Fibroblast of pulmonary artery (primary cell): ENCODE data around the gene C1QTNF9B.

Source experiments
- DNase-seq: peaks from one replicate; pipeline ENCODE4 v3.0.0-alpha.2; 2010; ENCODE audit warnings: low read depth
- H3K4me3 ChIP-seq: replicated peaks from 2 replicates; pipeline ENCODE4 v1.5.1; 2011; ENCODE audit warnings: low read depth, mild to moderate bottlenecking, control low read depth, low read length, moderate library complexity
- TF ChIP-seq, protein P1 (sequence below): IDR thresholded peaks from 2 replicates; pipeline ENCODE4 v1.5.1; 2011; ENCODE audit warnings: mild to moderate bottlenecking, control low read depth, low read length, inconsistent platforms; ENCODE audit errors: missing control alignments

The C1QTNF9B gene

DNA sequence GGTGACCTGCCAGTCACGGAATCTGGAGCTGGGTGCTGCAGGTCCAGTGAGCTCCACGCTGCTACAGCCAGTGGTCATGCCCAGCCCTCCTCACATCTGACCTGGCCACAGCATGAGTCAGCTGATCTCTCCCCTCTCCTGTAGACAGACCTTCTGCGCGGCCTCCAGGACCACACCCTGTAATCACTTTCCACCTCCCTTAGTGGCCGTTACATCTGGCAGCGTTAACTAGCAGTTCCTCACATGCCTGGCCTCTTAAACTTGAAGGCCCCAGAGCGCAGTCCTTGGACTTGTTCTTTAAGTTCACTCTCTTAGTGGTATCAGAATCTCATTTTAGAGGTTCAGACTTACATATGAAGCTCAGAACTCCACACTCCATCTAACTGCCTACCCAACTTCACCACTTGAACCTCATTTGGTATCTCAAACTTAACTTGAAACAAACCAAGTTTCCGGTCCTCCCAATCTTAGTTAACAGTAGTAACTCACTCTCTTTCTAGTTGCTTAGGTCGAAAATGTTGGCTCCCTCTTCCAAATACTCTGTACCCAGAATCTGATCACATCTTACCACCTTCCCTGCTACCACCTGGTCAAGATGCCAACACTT lies 30.8 kb downstream of the C1QTNF9B start:
- TF ChIP-seq, protein P1, sequence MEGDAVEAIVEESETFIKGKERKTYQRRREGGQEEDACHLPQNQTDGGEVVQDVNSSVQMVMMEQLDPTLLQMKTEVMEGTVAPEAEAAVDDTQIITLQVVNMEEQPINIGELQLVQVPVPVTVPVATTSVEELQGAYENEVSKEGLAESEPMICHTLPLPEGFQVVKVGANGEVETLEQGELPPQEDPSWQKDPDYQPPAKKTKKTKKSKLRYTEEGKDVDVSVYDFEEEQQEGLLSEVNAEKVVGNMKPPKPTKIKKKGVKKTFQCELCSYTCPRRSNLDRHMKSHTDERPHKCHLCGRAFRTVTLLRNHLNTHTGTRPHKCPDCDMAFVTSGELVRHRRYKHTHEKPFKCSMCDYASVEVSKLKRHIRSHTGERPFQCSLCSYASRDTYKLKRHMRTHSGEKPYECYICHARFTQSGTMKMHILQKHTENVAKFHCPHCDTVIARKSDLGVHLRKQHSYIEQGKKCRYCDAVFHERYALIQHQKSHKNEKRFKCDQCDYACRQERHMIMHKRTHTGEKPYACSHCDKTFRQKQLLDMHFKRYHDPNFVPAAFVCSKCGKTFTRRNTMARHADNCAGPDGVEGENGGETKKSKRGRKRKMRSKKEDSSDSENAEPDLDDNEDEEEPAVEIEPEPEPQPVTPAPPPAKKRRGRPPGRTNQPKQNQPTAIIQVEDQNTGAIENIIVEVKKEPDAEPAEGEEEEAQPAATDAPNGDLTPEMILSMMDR, result no peak

DNA sequence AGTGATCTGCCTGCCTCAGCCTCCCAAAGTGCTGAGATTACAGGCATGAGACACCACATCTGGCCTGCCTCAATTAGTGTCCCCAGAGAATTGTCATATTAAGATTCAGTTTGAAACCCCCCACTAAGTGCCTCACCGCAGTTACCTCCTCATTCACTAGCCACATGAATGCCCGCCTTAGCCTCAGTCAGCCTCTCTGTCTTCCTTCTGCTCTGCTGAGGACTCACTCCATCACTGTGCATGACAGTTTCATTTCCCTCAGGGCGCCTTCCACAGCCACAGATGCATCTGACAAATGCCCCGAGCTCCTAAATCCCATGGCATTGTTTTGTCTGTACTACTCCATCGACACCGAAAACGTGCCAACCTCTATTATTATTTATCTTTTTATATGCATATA lies 31.4 kb downstream of the C1QTNF9B start:
- TF ChIP-seq, protein P1, result no peak
- no peak overlapping the region for H3K4me3 ChIP-seq
- DNase-seq, result no peak

More for the DNA sequence above, 30.8 kb downstream of the C1QTNF9B start:
- DNase-seq, result no peak
- H3K4me3 ChIP-seq, result no peak overlapping the region

DNA sequence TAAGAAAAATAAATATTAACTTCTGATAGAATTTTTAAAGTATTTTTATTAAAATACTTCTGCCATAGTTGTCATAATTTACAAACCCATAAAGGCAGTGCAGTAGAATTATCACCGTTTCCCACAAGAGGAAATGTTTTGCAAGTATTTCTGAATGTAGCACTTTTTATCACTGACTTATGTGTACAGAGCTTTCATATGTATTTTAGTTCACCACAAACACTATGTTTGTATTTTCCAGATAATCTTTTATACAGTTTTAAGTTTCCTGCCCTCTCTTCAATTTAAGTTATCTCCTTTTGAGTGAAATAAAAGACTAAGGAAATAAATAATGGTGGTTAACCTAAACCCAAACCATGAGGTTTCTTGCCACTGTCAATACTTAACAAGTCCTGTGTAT lies 32.3 kb downstream of the C1QTNF9B start:
- no peak overlapping the region for H3K4me3 ChIP-seq
- TF ChIP-seq, protein P1, result no peak
- DNase-seq, result no peak

DNA sequence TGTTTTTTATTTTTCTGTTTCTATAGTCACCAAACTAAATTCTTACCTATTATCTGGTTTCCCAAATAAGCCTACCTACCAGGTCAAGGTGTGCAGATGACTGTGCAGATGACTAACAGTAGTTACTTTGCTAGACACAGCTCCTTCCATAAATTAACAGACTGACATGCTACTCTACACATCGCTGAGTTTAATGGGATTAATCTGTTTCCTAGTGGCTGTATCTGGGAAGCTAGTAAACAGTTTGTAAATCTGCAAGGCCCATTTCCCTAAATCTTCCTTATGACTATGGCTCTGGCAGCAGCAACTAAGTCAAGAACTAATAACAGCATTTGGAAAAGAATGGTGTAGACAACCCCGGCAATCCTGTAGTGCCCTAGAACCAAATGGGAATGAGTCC lies 36.0 kb downstream of the C1QTNF9B start:
- no peak for DNase-seq
- TF ChIP-seq, protein P1, result no peak

DNA sequence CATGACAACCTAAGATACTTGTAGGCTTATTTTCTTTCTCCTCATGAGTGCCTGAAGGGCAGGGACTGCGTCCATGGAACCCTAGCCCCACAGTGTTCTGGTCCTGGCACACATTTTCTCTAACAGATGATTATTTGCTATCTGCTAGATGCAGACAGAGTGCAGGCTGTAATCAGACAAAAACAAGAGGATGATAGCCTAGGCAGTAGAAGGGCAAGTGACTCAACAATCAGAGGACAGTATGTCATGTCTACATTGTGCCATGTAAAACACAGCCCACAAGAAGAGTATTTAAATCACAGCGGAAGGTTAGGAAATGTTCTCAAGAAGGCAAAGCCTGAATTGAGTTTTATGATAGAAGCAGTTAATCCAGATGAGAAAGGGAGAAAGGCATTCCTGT lies 37.4 kb downstream of the C1QTNF9B start:
- DNase-seq, result no peak
- TF ChIP-seq, protein P1, result no peak
- H3K4me3 ChIP-seq, result no peak overlapping the region

More for the DNA sequence above, 36.0 kb downstream of the C1QTNF9B start:
- no peak overlapping the region for H3K4me3 ChIP-seq

DNA sequence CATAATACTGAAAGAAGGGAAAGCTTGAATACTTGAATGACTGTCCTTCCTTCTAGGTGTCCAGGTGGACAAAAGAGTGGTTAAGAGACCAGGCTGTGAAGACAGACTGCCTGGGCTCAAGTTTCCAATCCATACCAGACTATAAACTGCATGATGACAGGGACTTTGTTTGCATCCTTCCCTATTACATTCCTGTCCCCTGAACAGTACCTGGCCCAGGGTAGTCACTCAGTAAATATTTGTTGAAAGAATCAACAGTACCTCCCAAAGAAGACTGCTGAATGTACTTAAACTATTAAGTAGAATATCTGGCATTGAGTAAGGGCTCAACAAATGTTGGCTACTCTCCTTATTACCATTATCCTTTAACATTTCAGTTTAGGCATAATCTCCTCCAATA lies 37.8 kb downstream of the C1QTNF9B start:
- no peak overlapping the region for H3K4me3 ChIP-seq
- TF ChIP-seq, protein P1, result no peak
- DNase-seq, result no peak

DNA sequence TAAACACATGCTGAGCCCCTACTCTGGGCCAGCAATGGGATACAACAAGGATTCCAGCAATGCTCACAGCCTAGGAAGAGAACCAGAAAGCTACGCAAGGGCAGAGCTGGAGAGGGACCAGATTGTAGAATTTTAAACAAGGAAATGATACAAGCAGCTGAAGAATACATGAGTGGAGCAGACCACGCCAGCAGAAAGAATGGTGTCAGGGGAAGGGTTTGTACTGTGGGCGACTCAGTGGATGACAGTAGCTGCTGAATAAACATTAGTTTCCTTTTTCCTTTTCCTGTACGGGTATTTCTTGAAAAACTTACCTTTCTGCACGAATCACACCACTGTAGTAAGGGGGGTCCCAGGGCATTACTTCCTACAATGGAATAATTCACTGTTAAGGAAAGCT lies 38.8 kb downstream of the C1QTNF9B start:
- no peak for DNase-seq
- H3K4me3 ChIP-seq, result no peak overlapping the region
- TF ChIP-seq, protein P1, result no peak
